GM12878 (cell line): ENCODE data around the gene GTPBP1. TPM values are rescaled to one million over a fixed set of nuclear protein-coding genes. Genes with fewer than 3 reads are reported as not detected.

Source experiments
- ATAC-seq: fragments of 200-7000 bp; cut with Tn5 transposase; 3 replicates; pipeline ENCODE4 v1.9.1; 2020; ENCODE audit warnings: mild to moderate bottlenecking, moderate library complexity
- BruUV-seq: library from RNA; stranded (reverse); fragments of 400-500 nt; replicated peaks from 2 replicates; lab custom pipeline; 2021; lab: Mats Ljungman, UMichigan
- CTCF ChIA-PET: fragments of 300-600 bp; sonication (Branson Sonifier 250); formaldehyde crosslinking; extraction: SDS; loops from one replicate; lab custom pipeline; 2021; ENCODE audit warnings: inconsistent platforms; lab: Yijun Ruan, JAX
- POLR2A ChIA-PET: fragments of 350-600 bp; formaldehyde crosslinking; extraction: SDS; loops from one replicate; lab custom pipeline; 2021; ENCODE audit warnings: inconsistent platforms; lab: Charles Lee
- RAD21 ChIA-PET: fragments of 300-600 bp; sonication (Branson Sonifier 250); formaldehyde crosslinking; loops from one replicate; lab custom pipeline; 2023; ENCODE audit warnings: antibody characterized with exemption; ENCODE audit not compliant: unreplicated experiment; lab: Charles Lee
- SMC1A ChIA-PET: fragments of 300-600 bp; sonication (Branson Sonifier 250); formaldehyde crosslinking; loops from one replicate; lab custom pipeline; 2023; ENCODE audit not compliant: unreplicated experiment, uncharacterized antibody; lab: Charles Lee
- DNase-seq: peaks from one replicate; pipeline ENCODE4 v3.0.0-alpha.2; 2011; ENCODE audit warnings: low read depth, low spot score
- FAIRE-seq: peaks from 3 replicates; lab custom pipeline; 2011; peaks lifted over from hg19 to GRCh38; lab: Jason Lieb, UNC
- H2AFZ ChIP-seq: 2 replicates; pipeline ENCODE4 v1.6.0; 2011; ENCODE audit warnings: low read depth, low read length, control low read depth; ENCODE audit not compliant: control insufficient read depth
- H3K27ac ChIP-seq: 2 replicates; pipeline ENCODE4 v1.5.1; 2011; ENCODE audit warnings: control low read depth; ENCODE audit not compliant: control insufficient read depth, insufficient read depth
- H3K27me3 ChIP-seq, 2 experiments: replicated peaks in 1 of 2; 2 replicates each; pipeline versions ENCODE4 v1.6.0 to v1.6.1; 2011; ENCODE audit warnings: low read length in 1 of 2; ENCODE audit not compliant: control insufficient read depth in 2 of 2, insufficient read depth in 2 of 2
- H3K36me3 ChIP-seq, 2 experiments: 2 replicates each; pipeline ENCODE4 v1.5.1; 2011; ENCODE audit warnings: low read length in 1 of 2; ENCODE audit not compliant: control insufficient read depth in 2 of 2, insufficient read depth in 2 of 2
- H3K4me1 ChIP-seq: 2 replicates; pipeline ENCODE4 v1.6.1; 2011; ENCODE audit warnings: mild to moderate bottlenecking, low read length, moderate library complexity, mixed read lengths; ENCODE audit not compliant: control insufficient read depth, insufficient read depth
- H3K4me2 ChIP-seq: 2 replicates; pipeline ENCODE4 v1.6.0; 2011; ENCODE audit warnings: control low read depth; ENCODE audit not compliant: control insufficient read depth, insufficient read depth
- H3K4me3 ChIP-seq: fragments of 200-600 bp; sonication (generic); 2 replicates; pipeline ENCODE4 v1.5.1; 2016
- H3K79me2 ChIP-seq: 2 replicates; pipeline ENCODE4 v1.6.0; 2011; ENCODE audit warnings: low read length; ENCODE audit not compliant: control insufficient read depth, insufficient read depth
- H3K9ac ChIP-seq: 2 replicates; pipeline ENCODE4 v1.8.0; 2011; ENCODE audit warnings: low read length, control low read depth, mixed read lengths; ENCODE audit not compliant: control insufficient read depth, insufficient read depth
- H3K9me3 ChIP-seq: replicated peaks from 3 replicates; pipeline ENCODE4 v1.5.1; 2011; ENCODE audit warnings: mild to moderate bottlenecking, low read length; ENCODE audit not compliant: control insufficient read depth, insufficient read depth
- H4K20me1 ChIP-seq: 2 replicates; pipeline ENCODE4 v1.6.0; 2011; ENCODE audit not compliant: control insufficient read depth, insufficient read depth
- CHD1 ChIP-seq: IDR thresholded peaks from 2 replicates; pipeline ENCODE4 v1.6.1; 2012; ENCODE audit warnings: low read depth, low read length, improper control_type of control experiment
- EGR1 ChIP-seq, 2 experiments: IDR thresholded peaks; 1 replicate in 1 of 2; 2 replicates in 1 of 2; pipeline ENCODE4 v1.6.1; 2011 to 2012; ENCODE audit warnings: low read depth in 2 of 2, low read length in 2 of 2, borderline replicate concordance in 1 of 2, mild to moderate bottlenecking in 1 of 2, moderate library complexity in 1 of 2
- EP300 ChIP-seq, 2 experiments: fragments of 150-350 bp in 1 of 2; IDR thresholded peaks; 2 replicates each; pipeline ENCODE4 v1.6.1; 2011 to 2012; ENCODE audit warnings: low read depth in 2 of 2, low read length in 2 of 2, borderline replicate concordance in 1 of 2, improper control_type of control experiment in 1 of 2, inconsistent platforms in 1 of 2; ENCODE audit not compliant: control insufficient read depth in 1 of 2
- GATAD2B ChIP-seq: fragments of 450-650 bp; conservative IDR thresholded peaks from 2 replicates; pipeline ENCODE4 v1.6.1; 2017; ENCODE audit warnings: low read depth, mild to moderate bottlenecking, moderate library complexity
- HCFC1 ChIP-seq: fragments of 150-350 bp; IDR thresholded peaks from 2 replicates; pipeline ENCODE4 v1.6.1; 2014; ENCODE audit warnings: low read length
- MEF2B ChIP-seq: fragments of 450-650 bp; IDR thresholded peaks from 2 replicates; pipeline ENCODE4 v1.6.1; 2018; ENCODE audit warnings: mild to moderate bottlenecking, moderate library complexity; ENCODE audit not compliant: partially characterized antibody, poor library complexity, severe bottlenecking
- NBN ChIP-seq: fragments of 450-650 bp; IDR thresholded peaks from 2 replicates; pipeline ENCODE4 v1.6.1; 2016
- NR2F1 ChIP-seq: fragments of 450-650 bp; conservative IDR thresholded peaks from 2 replicates; pipeline ENCODE4 v1.6.1; 2017; ENCODE audit warnings: mild to moderate bottlenecking
- RAD21 ChIP-seq: IDR thresholded peaks from 2 replicates; pipeline ENCODE4 v1.6.1; 2011; ENCODE audit warnings: mild to moderate bottlenecking, low read depth, low read length, moderate library complexity; ENCODE audit not compliant: insufficient read depth
- SMAD5 ChIP-seq: IDR thresholded peaks from 2 replicates; pipeline ENCODE4 v1.6.1; 2016; ENCODE audit warnings: antibody characterized with exemption, low read depth
- SP1 ChIP-seq: IDR thresholded peaks from one replicate; pipeline ENCODE4 v1.6.1; 2011; ENCODE audit warnings: low read depth, low read length
- ZNF217 ChIP-seq: fragments of 450-650 bp; IDR thresholded peaks from 2 replicates; pipeline ENCODE4 v1.6.1; 2017; ENCODE audit warnings: antibody characterized with exemption, mild to moderate bottlenecking
- ZNF384 ChIP-seq: IDR thresholded peaks from 2 replicates; pipeline ENCODE4 v1.6.1; 2012; ENCODE audit warnings: low read depth, mild to moderate bottlenecking, low read length, improper control_type of control experiment, borderline replicate concordance
- WGBS: methylation state at CpG from one replicate; pipeline ENCODE4 v1.1.6; 2016; ENCODE audit warnings: low lambda C conversion rate; ENCODE audit not compliant: insufficient replicate concordance, insufficient coverage; ENCODE audit errors: missing lambda C conversion rate; 5-methylcytosine and 5-hydroxymethylcytosine counted together
- in situ Hi-C: fragments of 300-500 bp; cut with MboI; formaldehyde crosslinking; loops from 9 replicates; pipeline ENCODE4 v1.14.3; 2018; ENCODE audit warnings: mixed read lengths
- intact Hi-C: fragments of 100-400 bp; cut with micrococcal nuclease; formaldehyde crosslinking; loops from one replicate; pipeline ENCODE4 v1.14.2; 2022; ENCODE audit not compliant: unreplicated experiment
- polyA plus RNA-seq, 11 experiments: library from polyadenylated mRNA; depleted of rRNA in 4 of 11; unstranded in 6 of 11; stranded (reverse) in 5 of 11; fragments of >200 nt; fragmentation: Nextera tagmentation in 4 of 11; fragmentation: Illumina TruSeq in 1 of 11; extraction: Ambion mirVana in 4 of 11; extraction: Trizol in 1 of 11; gene quantifications; 1 replicate in 1 of 11; 2 replicates in 10 of 11; pipeline versions ENCODE4 v1.2.1 to v1.2.3, GENCODE V29; 2011 to 2016; ENCODE audit warnings: inconsistent platforms in 2 of 11, missing spikeins in 2 of 11, low read depth in 1 of 11
- total RNA-seq, 4 experiments: library from RNA; depleted of rRNA in 3 of 4; stranded (reverse); fragments of >200 nt in 3 of 4; fragmentation: Illumina TruSeq in 1 of 4; extraction: Trizol in 1 of 4; gene quantifications; 2 replicates each; pipeline versions ENCODE4 v1.2.1 to v1.2.3, GENCODE V29; 2013 to 2021
- TF ChIP-seq, protein P1 (sequence below): fragments of 450-650 bp; IDR thresholded peaks from 2 replicates; pipeline ENCODE4 v1.6.1; 2017; ENCODE audit warnings: borderline replicate concordance
- TF ChIP-seq, protein P2 (sequence below): fragments of 450-650 bp; IDR thresholded peaks from 2 replicates; pipeline ENCODE4 v1.6.1; 2017; ENCODE audit warnings: low read depth, mild to moderate bottlenecking, moderate library complexity
- TF ChIP-seq, protein P3 (sequence below): fragments of 150-350 bp; IDR thresholded peaks from 2 replicates; pipeline ENCODE4 v1.6.1; 2016; ENCODE audit warnings: low read depth, low read length

Gene GTPBP1
- total and polyA plus RNA-seq, 10 of the 15 experiments (the other 5 are each of a cell fraction or from before 2014, with no cell fraction given): 0.89 to 63.1 (median 34.2) TPM

DNA sequence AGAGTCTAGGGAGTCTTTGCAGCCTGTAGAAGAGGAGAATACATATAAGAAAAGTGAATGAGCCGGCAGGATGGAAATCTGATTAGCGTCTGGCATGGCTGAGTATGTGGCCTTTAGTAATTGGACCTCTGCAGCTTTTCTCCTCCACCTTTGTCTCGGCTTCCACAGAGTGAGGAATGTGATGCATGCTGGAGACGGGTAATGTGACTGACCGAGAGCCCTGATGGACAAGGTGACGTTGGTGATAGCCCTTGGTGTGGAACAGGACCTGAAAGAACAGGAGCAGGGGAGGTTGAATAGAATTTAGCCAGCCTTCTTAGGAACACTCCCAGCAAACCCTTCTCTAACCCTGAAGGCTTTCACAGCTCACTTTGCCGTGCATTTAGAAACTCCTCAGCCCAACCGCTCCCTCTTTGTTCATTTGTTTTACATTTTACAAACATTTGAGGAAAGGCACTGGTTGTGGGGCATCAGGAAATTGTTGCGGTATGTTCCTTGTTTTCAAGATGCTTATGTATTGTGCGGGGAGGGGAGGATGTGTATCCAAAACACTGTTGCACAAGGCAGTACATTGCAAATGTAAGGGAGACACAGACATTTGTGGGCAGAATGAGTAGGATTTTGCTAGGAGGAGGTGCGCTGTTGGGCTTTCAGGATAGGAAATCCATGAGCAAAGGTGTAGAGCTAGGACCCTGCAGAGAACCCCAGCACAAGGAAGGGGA is 6.9 kb downstream of the GTPBP1 start (continued):
- TF ChIP-seq MEF2B: no peak
- TF ChIP-seq SP1: no peak
- TF ChIP-seq EP300 (IDR thresholded peaks at IDR 0.05; ENCODE audit: borderline replicate concordance in 1 of 2, control insufficient read depth in 1 of 2, low read depth in 2 of 2, low read length in 2 of 2): no peak
- TF ChIP-seq, protein P1, sequence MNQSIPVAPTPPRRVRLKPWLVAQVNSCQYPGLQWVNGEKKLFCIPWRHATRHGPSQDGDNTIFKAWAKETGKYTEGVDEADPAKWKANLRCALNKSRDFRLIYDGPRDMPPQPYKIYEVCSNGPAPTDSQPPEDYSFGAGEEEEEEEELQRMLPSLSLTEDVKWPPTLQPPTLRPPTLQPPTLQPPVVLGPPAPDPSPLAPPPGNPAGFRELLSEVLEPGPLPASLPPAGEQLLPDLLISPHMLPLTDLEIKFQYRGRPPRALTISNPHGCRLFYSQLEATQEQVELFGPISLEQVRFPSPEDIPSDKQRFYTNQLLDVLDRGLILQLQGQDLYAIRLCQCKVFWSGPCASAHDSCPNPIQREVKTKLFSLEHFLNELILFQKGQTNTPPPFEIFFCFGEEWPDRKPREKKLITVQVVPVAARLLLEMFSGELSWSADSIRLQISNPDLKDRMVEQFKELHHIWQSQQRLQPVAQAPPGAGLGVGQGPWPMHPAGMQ: no peak
- TF ChIP-seq ZNF384: no peak
- TF ChIP-seq, protein P2, sequence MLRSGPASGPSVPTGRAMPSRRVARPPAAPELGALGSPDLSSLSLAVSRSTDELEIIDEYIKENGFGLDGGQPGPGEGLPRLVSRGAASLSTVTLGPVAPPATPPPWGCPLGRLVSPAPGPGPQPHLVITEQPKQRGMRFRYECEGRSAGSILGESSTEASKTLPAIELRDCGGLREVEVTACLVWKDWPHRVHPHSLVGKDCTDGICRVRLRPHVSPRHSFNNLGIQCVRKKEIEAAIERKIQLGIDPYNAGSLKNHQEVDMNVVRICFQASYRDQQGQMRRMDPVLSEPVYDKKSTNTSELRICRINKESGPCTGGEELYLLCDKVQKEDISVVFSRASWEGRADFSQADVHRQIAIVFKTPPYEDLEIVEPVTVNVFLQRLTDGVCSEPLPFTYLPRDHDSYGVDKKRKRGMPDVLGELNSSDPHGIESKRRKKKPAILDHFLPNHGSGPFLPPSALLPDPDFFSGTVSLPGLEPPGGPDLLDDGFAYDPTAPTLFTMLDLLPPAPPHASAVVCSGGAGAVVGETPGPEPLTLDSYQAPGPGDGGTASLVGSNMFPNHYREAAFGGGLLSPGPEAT: no peak
- no peak for TF ChIP-seq HCFC1
- TF ChIP-seq NBN: no peak
- no peak for TF ChIP-seq SMAD5

DNA sequence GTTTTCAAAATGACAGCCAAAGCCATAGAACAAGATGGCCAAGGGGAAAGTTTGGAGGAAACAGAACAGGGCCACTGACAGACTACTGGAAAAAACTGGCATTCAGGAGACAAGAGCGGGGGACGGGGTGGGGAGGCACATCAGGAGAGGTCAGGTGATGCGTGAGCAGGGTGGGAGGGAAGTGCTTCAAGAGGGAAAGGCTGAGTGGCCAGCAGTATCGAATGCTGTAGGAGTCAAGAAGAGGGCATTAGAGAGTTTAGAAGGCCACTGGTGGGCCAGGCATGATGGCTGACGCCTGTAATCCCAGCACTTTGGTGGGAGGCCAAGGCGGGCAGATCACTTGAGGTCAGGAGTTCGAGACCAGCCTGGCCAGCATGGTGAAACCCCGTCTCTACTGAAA is 8.2 kb downstream of the GTPBP1 start:
- intact Hi-C loops: no loop called here
- Histone ChIP-seq H4K20me1 (peaks cover 17% of the 10 kb centered on the region), H3K9ac (no peak overlapping the region), H3K27ac (no peak overlapping the region), H3K9me3 (no peaks in the 10 kb centered on the region), H3K27me3 (no peaks in the 10 kb centered on the region), H3K36me3 (peaks cover 26 to 32% of the 10 kb centered on the region in 2 experiments), H2AFZ (no peak overlapping the region), H3K4me1 (peaks cover 6% of the 10 kb centered on the region; the same call in 1 of the 2 replicates), H3K4me3 (no peak overlapping the region), H3K79me2 (peaks cover 58% of the 10 kb centered on the region), H3K4me2 (no peak overlapping the region)
- CTCF ChIA-PET: interaction anchor here (2.6 kb wide), 1 partner anchor 11 kb away, joined by 7 read pairs; no protein-coding TSS in a partner anchor
- FAIRE-seq (no peak), ATAC-seq (no peak), DNase-seq (no peak)
- WGBS: 91% methylated on average over 8 of the region's 8 CpGs
- RAD21 ChIA-PET: interaction anchor here (0.8 to 1.2 kb wide), 2 partner anchors 8 to 14 kb away, joined by 3 read pairs; partner anchors contain the start of gene GTPBP1
- in situ Hi-C loops: no loop called here
- BruUV-seq: no TSS peak
- SMC1A ChIA-PET: no interaction called here
- POLR2A ChIA-PET: interaction anchor here (1.0 kb wide), 1 partner anchor 15 kb away, joined by 5 read pairs; no protein-coding TSS in a partner anchor
- TF ChIP-seq GATAD2B: no peak
- TF ChIP-seq RAD21: no peak
- no peak for TF ChIP-seq EGR1 (IDR thresholded peaks at IDR 0.05; ENCODE audit: borderline replicate concordance in 1 of 2, low read depth in 2 of 2, low read length in 2 of 2)
- no peak for TF ChIP-seq ZNF217
- TF ChIP-seq NR2F1: no peak
- no peak for TF ChIP-seq CHD1
- TF ChIP-seq, protein P3, sequence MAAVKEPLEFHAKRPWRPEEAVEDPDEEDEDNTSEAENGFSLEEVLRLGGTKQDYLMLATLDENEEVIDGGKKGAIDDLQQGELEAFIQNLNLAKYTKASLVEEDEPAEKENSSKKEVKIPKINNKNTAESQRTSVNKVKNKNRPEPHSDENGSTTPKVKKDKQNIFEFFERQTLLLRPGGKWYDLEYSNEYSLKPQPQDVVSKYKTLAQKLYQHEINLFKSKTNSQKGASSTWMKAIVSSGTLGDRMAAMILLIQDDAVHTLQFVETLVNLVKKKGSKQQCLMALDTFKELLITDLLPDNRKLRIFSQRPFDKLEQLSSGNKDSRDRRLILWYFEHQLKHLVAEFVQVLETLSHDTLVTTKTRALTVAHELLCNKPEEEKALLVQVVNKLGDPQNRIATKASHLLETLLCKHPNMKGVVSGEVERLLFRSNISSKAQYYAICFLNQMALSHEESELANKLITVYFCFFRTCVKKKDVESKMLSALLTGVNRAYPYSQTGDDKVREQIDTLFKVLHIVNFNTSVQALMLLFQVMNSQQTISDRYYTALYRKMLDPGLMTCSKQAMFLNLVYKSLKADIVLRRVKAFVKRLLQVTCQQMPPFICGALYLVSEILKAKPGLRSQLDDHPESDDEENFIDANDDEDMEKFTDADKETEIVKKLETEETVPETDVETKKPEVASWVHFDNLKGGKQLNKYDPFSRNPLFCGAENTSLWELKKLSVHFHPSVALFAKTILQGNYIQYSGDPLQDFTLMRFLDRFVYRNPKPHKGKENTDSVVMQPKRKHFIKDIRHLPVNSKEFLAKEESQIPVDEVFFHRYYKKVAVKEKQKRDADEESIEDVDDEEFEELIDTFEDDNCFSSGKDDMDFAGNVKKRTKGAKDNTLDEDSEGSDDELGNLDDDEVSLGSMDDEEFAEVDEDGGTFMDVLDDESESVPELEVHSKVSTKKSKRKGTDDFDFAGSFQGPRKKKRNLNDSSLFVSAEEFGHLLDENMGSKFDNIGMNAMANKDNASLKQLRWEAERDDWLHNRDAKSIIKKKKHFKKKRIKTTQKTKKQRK: no peak
